Cardiac fibroblast (primary cell): ENCODE data around the gene MITF.

Source experiments
- DNase-seq, 2 donors: peaks; one replicate each; pipeline versions ENCODE4 v3.0.0 to v3.0.0-alpha.2; 2010; ENCODE audit warnings: low read depth in 2 of 2
- H3K4me3 ChIP-seq, 2 donors: replicated peaks in 1 of 2; 1 replicate in 1 of 2; 2 replicates in 1 of 2; pipeline ENCODE4 v1.5.1; 2011; ENCODE audit warnings: low read depth in 2 of 2, low read length in 2 of 2, mild to moderate bottlenecking in 2 of 2, moderate library complexity in 1 of 2
- CTCF ChIP-seq: IDR thresholded peaks from one replicate; pipeline ENCODE4 v1.5.1; 2011; ENCODE audit warnings: low read depth, mild to moderate bottlenecking, low read length, inconsistent platforms

The MITF gene

GRCh38 chr3:69764861-69765260 is 25.6 kb downstream of the MITF start:
- no peak for TF ChIP-seq CTCF
- no peak overlapping the region for H3K4me3 ChIP-seq
- no peak for DNase-seq

GRCh38 chr3:69766638-69767037 is 27.4 kb downstream of the MITF start:
- no peak for TF ChIP-seq CTCF

GRCh38 chr3:69767571-69767970 is 28.3 kb downstream of the MITF start:
- no peak for DNase-seq
- H3K4me3 ChIP-seq: no peak overlapping the region
- no peak for TF ChIP-seq CTCF

More at GRCh38 chr3:69766638-69767037, 27.4 kb downstream of the MITF start:
- H3K4me3 ChIP-seq: no peak overlapping the region
- no peak for DNase-seq

GRCh38 chr3:69768438-69768837 is 29.2 kb downstream of the MITF start:
- no peak for DNase-seq
- TF ChIP-seq CTCF: no peak
- no peak overlapping the region for H3K4me3 ChIP-seq

- peak in 1 of 2 donors; percentile 75 for DNase-seq
- TF ChIP-seq CTCF: no peak
- no peak overlapping the region for H3K4me3 ChIP-seq
These were observed 31.0 kb downstream of the MITF start for GRCh38 chr3:69770219-69770618.

GRCh38 chr3:69770976-69771634 is 31.8 kb downstream of the MITF start:
- no peak overlapping the region for H3K4me3 ChIP-seq
- DNase-seq: peak in 1 of 2 donors; percentile 43
- TF ChIP-seq CTCF: no peak
